GM18505 (cell line): ENCODE results near the gene QKI.
"Not testable (repeated sequence)": the region's sequence is repeated elsewhere in the genome, so short reads cannot be mapped to it uniquely, and the experiment has no call there.

Experiments
- ATAC-seq: cut with Tn5 transposase; IDR thresholded peaks from one replicate; pipeline ENCODE4 v1.9.1; 2021; ENCODE audit not compliant: unreplicated experiment
- POLR2A ChIP-seq: IDR thresholded peaks from 4 replicates; pipeline ENCODE4 v1.6.1; 2011; ENCODE audit warnings: borderline replicate concordance; ENCODE audit not compliant: insufficient read depth, insufficient read length; ENCODE audit errors: extremely low read depth

The QKI gene

GRCh38 chr6:163469459-163469985 lies 55.0 kb downstream of the QKI start:
- no peak for TF ChIP-seq POLR2A
- no peak for ATAC-seq

DNA sequence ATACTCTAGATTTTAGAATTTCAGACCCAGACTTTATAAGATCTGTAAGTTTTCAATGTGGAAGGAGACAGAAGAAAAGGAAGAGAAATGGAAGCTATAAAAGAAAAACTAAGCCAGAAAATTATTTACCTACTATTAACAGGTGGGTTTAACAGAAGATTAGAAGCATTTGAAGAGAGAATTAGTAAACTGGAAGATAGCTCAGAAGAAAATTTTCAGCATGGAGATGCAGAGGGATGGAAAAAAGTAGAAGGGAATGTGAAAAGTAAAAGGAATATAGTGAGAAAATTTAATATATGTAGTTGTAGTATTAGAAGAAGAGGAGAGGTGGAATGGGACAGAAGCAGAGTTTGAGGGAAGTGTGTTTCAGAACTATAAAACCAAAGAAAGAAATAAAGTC lies 56.1 kb downstream of the QKI start:
- TF ChIP-seq POLR2A: no peak
- ATAC-seq: no peak

DNA sequence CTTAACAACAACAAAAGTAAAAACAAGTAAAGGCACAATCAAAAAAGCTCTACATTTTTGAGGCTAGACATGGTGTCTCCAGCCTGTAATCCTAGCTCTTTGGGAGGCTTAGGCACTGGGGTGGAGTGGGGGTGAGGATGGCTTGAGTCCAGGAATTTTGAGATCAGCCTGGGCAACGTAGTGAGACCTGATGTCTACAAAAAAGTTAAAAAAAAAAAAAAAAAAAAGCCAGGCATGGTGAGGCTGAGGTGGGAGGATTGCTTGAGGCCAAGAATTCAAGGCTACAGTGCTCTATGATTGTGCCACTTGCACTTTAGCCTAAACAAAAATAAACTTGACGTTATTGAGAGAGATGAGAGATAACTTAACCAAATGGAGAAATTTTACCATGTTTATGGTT lies 60.1 kb downstream of the QKI start:
- no peak for ATAC-seq
- TF ChIP-seq POLR2A: no peak

DNA sequence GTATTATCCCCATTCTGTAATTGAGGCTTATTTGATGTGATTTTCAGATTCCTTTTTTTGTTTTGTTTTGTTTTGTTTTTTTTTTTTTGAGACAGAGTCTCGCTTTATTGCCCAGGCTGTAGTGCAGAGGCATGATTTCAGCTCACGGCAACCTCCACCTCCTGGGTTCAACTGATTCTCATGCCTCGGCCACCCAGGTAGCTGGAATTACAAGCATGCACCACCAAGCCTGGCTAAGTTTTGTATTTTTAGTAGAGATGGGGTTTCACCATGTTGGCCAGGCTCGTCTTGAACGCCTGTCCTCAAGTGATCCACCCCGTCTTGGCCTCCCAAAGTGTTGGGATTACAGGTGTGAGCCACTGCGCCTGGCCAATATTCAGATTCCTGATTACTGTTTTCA lies 62.4 kb downstream of the QKI start:
- not testable (repeated sequence) for ATAC-seq

GRCh38 chr6:163483107-163483506 lies 68.6 kb downstream of the QKI start:
- TF ChIP-seq POLR2A: no peak
- ATAC-seq: no peak

- ATAC-seq: no peak
- TF ChIP-seq POLR2A: no peak
These were observed 70.9 kb downstream of the QKI start for GRCh38 chr6:163485388-163485851.

GRCh38 chr6:163486821-163487220 lies 72.3 kb downstream of the QKI start:
- no peak for ATAC-seq
- no peak for TF ChIP-seq POLR2A

DNA sequence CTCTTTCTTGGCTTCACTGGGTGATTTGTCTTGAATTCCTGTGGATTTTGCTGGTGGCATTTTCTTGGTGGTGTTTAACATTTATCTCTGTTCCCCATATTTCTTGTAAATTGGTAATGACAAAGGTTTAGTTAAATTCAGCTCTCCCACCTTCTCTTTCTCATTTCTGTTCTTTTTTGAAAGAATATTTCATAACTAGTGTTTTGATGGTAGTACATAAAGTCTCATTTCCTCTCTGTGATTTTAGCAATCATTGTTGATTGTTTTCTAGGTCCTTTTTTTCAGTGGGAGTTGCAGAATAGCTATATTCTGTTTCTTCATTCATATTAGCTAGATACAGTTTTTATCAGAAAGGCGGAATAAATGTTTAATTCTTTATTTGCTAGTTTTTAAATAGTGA lies 73.1 kb downstream of the QKI start:
- no peak for TF ChIP-seq POLR2A
- no peak for ATAC-seq

DNA sequence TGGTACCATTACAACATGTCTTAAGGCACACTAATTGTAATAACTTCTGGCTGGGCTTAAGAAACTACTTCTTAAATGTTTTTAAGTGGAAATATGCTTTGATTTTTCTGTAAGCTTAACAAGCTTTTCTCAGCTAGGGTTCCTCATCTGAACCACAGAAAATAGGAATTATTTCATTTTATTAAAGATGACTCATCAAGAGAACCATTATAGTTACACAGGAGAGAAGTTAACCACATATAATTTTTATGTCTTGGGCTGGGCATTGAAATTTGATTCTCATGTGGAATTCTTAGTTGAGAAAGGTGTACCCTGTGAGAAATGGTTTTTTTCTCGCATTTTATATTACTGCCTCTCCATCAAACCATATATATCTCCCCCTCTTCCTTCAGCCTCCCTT lies 75.1 kb downstream of the QKI start:
- no peak for TF ChIP-seq POLR2A
- ATAC-seq: no peak

- ATAC-seq: no peak
- TF ChIP-seq POLR2A: no peak
These were observed 76.5 kb downstream of the QKI start for GRCh38 chr6:163490826-163491577.

DNA sequence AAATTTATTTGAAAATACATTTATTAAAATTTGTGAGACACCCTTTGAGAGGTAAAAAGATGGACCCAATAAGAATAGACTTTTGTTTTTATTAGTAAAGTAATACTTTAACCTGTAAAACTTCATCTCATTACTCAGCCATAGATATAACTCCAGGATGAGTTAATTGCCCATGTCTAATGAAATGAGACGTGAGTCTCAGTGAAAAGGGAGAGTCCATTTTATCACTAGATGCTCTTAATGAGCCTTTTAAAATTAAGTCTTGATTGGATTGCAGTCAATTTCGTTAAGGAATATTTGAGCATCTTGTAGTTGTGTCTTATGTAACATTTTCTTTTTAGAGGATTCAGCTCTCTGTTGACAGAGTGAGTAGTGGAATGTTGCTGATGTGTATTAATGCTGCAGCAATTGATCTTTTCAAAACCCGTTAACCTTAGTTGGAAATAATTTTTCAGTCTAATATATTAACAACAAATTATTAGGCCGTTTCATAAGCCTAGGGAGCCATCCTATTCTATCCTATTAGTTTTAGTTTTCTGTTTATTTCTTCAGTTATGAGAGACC lies 77.3 kb downstream of the QKI start:
- no peak for ATAC-seq
- TF ChIP-seq POLR2A: no peak

DNA sequence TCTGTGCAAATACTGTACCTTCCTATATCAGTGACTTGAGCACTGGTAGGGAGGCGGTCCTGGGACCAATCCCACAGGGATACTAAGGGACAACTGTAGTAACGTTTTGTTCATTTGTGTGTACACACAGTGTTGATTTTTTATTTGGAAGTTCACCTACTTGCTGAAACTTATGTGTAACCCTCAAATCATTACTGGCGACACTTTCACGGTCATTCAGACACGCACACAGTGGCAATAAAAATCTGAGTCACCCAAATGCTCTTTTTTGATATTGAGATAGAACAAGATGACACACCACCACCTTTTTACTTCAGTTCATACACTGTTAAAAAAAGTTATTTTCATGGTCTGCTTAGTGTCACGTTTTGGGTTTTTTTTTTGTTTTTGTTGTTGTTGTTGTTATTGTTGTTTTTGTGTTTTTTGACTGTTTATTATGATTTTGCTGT lies 79.8 kb downstream of the QKI start:
- TF ChIP-seq POLR2A: no peak
- no peak for ATAC-seq

- ATAC-seq: no peak
- TF ChIP-seq POLR2A: no peak
These were observed 81.7 kb downstream of the QKI start for GRCh38 chr6:163496205-163496604.

DNA sequence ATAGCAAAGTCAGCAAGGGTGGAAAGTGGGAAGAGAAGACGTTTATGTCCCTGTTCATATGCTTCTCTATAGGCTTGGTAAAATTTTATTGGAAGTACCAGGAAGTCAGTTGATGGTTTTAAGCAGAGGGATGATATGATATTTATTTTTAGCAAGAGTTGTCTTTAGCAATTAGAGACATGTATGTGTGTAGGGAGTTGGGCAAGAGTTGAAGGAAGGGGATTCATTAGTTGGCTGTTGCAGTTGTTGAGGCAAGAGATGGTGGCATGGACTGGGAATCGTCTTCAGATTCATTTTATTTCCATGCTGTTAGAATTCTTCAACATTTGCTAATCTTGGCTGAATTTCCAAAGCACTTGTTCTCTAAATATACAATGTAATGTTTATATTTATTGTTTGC lies 85.6 kb downstream of the QKI start:
- no peak for ATAC-seq
- no peak for TF ChIP-seq POLR2A
